22Rv1 (cell line): ENCODE measurements around the gene ZBTB25.

Experiments used
- H3K27ac ChIP-seq: fragments of 450-650 bp; 2 replicates; pipeline ENCODE4 v1.5.1; 2017
- ZFX ChIP-seq: fragments of 450-650 bp; IDR thresholded peaks from 2 replicates; pipeline ENCODE4 v1.6.1; 2017; ENCODE audit warnings: antibody characterized with exemption, borderline replicate concordance
- TF ChIP-seq, protein P1 (sequence below): fragments of 450-650 bp; IDR thresholded peaks from 2 replicates; pipeline ENCODE4 v1.5.1; 2017; ENCODE audit warnings: mild to moderate bottlenecking

Gene ZBTB25

DNA sequence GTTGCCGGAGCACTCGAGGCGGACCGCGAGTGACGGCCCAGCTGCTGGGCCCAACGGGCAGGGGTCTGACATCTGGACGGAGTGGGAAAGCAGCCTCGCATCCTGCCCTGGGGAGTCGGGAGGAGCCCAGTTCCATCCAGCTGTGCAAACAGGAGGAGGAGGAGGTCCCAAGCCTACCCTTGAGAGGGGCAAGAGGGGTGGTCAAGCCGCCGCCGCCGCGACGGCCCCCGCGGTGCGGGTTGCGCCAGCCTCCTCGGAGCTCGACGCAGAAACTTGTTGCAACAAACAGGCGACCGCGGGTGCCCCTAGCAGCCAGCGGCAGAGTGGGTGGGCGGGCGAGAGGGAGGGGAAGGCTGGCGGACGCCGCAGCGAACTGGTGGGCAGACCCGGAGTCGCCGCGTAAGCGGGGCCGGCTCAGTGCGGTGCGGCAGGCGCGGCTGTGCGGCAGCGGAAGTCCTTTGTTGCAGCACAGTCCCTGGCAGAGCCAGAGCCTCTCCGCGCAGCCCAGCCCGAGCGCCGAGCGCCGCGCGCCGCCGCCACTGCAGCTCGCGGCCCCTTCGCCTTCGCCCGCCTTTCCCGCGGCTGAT is 765 bp upstream of the ZBTB25 start, which contains the start of gene ZBTB1:
TSS of gene ZBTB1 (plus strand) at position 461 of the 587 bp plus-strand sequence. CDS start 16,735 bp downstream, outside the sequence.
- TF ChIP-seq, protein P1, sequence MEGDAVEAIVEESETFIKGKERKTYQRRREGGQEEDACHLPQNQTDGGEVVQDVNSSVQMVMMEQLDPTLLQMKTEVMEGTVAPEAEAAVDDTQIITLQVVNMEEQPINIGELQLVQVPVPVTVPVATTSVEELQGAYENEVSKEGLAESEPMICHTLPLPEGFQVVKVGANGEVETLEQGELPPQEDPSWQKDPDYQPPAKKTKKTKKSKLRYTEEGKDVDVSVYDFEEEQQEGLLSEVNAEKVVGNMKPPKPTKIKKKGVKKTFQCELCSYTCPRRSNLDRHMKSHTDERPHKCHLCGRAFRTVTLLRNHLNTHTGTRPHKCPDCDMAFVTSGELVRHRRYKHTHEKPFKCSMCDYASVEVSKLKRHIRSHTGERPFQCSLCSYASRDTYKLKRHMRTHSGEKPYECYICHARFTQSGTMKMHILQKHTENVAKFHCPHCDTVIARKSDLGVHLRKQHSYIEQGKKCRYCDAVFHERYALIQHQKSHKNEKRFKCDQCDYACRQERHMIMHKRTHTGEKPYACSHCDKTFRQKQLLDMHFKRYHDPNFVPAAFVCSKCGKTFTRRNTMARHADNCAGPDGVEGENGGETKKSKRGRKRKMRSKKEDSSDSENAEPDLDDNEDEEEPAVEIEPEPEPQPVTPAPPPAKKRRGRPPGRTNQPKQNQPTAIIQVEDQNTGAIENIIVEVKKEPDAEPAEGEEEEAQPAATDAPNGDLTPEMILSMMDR = no peak
- peak within 1 kb of the TSS; percentile 99 for H3K27ac ChIP-seq

DNA sequence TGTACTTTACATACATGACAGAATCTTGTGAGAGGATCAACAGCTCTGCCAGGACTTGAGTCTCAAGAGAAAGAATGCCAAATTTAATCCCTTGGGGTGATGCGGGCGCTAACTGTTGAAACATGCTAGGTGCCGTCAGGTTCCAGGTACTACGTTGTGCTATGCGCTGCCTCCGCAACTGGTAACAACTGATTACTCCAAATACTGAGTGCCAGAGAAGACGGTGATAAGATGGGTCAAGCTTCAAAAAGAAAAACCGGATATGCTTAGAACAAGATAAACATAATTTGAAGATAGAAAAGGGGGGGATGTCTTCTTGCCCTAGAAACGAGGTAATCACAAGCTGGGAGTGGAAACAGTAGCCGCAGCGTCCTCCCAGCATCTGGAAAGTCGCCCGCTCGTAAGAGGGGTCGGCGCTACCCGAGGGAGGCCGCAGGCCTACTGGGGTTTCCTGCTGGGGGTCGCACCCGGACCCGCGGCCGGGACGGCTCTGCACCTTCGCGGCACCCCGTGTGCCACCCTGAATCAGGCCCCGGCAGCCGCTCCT is 678 bp downstream of the ZBTB25 start:
- H3K27ac ChIP-seq = peak overlapping the region; percentile 99
- TF ChIP-seq ZFX = no peak
- TF ChIP-seq, protein P1 = no peak

DNA sequence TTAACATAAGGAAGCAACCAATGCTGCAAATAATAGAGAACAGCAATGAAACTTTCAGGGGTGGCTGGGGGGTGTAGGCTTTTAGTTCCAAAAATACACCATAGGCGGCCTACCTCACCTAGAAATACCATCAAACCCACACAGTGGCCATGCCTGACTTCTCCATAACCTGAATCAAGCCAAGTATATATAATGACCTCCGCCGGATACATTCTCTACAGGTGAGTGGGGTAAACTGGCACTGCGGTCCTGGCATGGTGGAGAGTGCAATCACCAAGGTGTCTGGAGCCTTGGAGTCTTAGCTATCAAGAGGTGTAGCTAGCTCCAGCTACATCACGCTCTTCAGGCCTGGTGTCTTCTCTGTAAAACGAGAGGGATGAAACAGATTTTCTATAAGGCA is 1.2 kb downstream of the ZBTB25 start:
- TF ChIP-seq, protein P1 = no peak
- TF ChIP-seq ZFX = no peak
- H3K27ac ChIP-seq = peak overlapping the region; percentile 99

DNA sequence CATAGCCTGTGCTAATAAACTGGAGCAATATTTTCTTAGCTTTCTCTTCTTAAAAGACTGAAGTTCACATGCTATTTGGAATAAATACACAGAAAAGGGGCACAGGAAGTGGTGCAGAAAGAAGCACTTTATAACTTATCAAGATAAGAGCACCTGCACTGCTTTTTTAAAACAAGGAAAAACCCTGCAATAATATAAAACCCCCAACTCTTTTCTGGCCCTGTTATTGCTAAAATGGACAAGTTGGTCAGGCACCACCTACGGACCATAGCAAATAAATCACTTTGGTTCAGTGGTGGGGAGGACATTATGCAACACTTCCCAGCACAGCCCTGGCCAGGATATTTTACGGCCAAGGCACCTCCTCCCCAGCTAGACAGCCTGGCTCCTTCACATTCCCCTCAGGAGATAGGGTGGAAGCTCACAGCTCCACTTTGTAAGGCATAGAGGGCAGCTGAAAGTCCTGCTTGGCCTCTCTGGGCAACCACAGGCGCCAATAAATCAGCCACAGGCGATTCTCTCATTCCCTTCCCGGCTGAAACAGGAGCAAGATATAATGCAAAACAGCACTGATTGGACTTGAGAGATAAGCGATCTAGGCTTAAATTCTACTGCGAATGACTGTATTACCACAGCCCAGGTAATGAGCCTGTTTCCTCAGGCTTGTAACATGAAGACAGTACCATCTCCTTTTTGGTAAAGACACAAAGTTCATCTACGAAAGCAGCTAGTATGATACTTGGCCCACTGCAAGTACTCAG is 2.0 kb downstream of the ZBTB25 start:
- H3K27ac ChIP-seq = peak overlapping the region; percentile 99
- TF ChIP-seq, protein P1 = no peak
- no peak for TF ChIP-seq ZFX

DNA sequence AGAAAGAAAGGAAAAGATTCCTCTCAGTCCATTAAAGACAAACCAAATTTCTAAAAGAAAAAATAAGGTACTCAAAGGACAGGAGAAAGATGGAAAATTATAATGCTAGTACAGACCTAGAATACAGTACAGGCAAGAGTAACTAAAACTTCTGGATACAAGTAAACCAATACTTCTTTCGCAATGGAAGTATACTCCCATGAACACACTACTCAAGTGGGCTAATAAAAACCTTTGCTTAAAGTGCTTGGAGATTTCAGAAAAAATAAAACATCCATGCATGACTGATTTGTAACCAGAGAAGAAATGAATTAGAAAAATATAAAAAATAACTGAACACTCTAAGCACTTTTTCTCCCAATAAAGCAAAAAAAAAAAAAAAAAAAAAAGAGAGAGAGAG is 3.5 kb downstream of the ZBTB25 start:
- H3K27ac ChIP-seq = no peak overlapping the region
- TF ChIP-seq, protein P1 = no peak
- no peak for TF ChIP-seq ZFX

DNA sequence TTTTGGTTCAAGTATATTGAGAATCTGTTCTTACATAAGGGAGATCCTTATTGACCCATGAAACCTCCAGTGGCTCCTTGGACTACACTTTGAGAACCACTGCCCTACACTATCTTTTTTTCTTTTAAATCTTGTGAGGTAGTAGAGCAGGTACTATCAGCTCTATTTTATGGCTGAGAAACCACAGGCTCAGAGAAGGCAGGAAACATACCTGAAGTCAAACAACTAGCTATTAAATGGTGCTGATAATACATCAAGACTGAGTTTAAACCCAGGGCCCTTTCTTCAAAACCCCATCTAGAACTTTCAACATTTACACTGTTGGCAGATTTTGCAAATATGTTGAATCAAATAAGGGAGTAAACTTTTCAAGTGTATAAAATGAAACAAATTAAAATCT is 6.9 kb downstream of the ZBTB25 start:
- TF ChIP-seq ZFX = no peak
- TF ChIP-seq, protein P1 = no peak
- no peak overlapping the region for H3K27ac ChIP-seq

DNA sequence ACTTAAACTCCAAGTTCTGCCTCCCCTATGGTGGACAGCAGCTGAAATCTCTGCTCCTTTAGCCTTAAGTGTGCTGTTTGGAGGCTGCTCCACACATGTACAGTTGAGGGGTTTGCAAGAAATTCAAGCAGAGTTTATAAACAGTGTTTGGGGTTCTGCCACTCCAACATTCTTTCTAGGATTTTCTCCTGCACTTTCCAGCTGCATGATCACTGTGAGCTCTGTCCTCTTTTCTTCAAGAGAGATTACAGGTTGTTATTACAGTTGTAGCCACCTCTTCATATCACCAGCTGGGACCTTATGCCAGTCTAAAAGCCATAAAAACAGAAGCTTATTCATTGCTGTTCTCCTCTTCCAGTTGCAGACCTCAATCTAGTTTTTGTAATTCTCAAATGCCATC is 8.4 kb downstream of the ZBTB25 start:
- H3K27ac ChIP-seq = no peak overlapping the region
- no peak for TF ChIP-seq ZFX
- TF ChIP-seq, protein P1 = no peak
